GM13977 (cell line): Measurements from ENCODE around the gene ANGPTL8.

Experiments
- DNase-seq: peaks from one replicate; pipeline ENCODE4 v3.0.0; 2012; ENCODE audit warnings: low spot score
- CTCF ChIP-seq: IDR thresholded peaks from 2 replicates; pipeline ENCODE4 v1.5.1; 2012; ENCODE audit warnings: mild to moderate bottlenecking, control low read depth; ENCODE audit not compliant: insufficient read depth; ENCODE audit errors: extremely low read depth, missing control alignments
- in situ Hi-C: fragments of 300-500 bp; cut with MboI; formaldehyde crosslinking; loops from one replicate; pipeline ENCODE4 v1.12.0; 2022; ENCODE audit warnings: low sequenced_read_pairs, low pct_unique_long_range_greater_than_20kb, mixed read lengths, inconsistent platforms; ENCODE audit not compliant: unreplicated experiment

Gene ANGPTL8

GRCh38 chr19:11247391-11247790, 8.0 kb downstream of the ANGPTL8 start:
- DNase-seq, result no peak
- no peak for TF ChIP-seq CTCF
- in situ Hi-C loops, result no loop called here

GRCh38 chr19:11247934-11248333, 8.5 kb downstream of the ANGPTL8 start:
- no peak for DNase-seq
- TF ChIP-seq CTCF, result no peak
- in situ Hi-C loops, result no loop called here

- no peak for DNase-seq
These were observed 9.4 kb downstream of the ANGPTL8 start for GRCh38 chr19:11248852-11249251.

GRCh38 chr19:11251217-11251616, 11.8 kb downstream of the ANGPTL8 start:
- no peak for DNase-seq
- in situ Hi-C loops, result no loop called here
- no peak for TF ChIP-seq CTCF

More at GRCh38 chr19:11248852-11249251, 9.4 kb downstream of the ANGPTL8 start:
- TF ChIP-seq CTCF, result no peak
- in situ Hi-C loops, result no loop called here

GRCh38 chr19:11251650-11252314, 12.4 kb downstream of the ANGPTL8 start:
- DNase-seq, result no peak
- TF ChIP-seq CTCF, result no peak
- in situ Hi-C loops, result no loop called here

GRCh38 chr19:11252665-11253355, 13.4 kb downstream of the ANGPTL8 start:
- TF ChIP-seq CTCF, result no peak
- DNase-seq, result no peak
- in situ Hi-C loops, result no loop called here
